Measurements from ENCODE around the gene ZBTB46. TPM values are rescaled to one million over a fixed set of nuclear protein-coding genes. Genes with fewer than 3 reads are reported as not detected.

Gene ZBTB46
- total RNA-seq, 1 experiment from 2014 or later = 2.5 TPM

GRCh38 chr20:63750807-63751470 is 80.1 kb downstream of the ZBTB46 start:
- no peak for TF ChIP-seq CTCF (IDR thresholded peaks at IDR 0.05; ENCODE audit: unreplicated experiment)
- CTCF ChIA-PET = interaction anchor here (1.3 kb wide), 1 partner anchor 9 kb away, joined by 3 read pairs; no protein-coding TSS in a partner anchor
- intact Hi-C loops (cut with micrococcal nuclease; ENCODE audit: unreplicated experiment) = no loop called here

GRCh38 chr20:63749597-63750508 is 81.2 kb downstream of the ZBTB46 start:
- no peak overlapping the region for H3K4me3 Mint-ChIP-seq (ENCODE audit: low read depth, unreplicated experiment)
- no peak for DNase-seq
- CTCF ChIA-PET = interaction anchor here (1.3 kb wide), 1 partner anchor 8 kb away, joined by 3 read pairs; no protein-coding TSS in a partner anchor
- H3K9me3 Mint-ChIP-seq (ENCODE audit: low read depth, unreplicated experiment) = no peaks in the 10 kb centered on the region
- H3K4me1 Mint-ChIP-seq (ENCODE audit: low read depth, unreplicated experiment) = no peaks in the 10 kb centered on the region
- intact Hi-C loops (cut with micrococcal nuclease; ENCODE audit: unreplicated experiment) = no loop called here
- no peak overlapping the region for H3K27ac Mint-ChIP-seq (ENCODE audit: unreplicated experiment)
- no TSS peak for BruUV-seq (replicated peaks)
- H3K36me3 Mint-ChIP-seq (ENCODE audit: insufficient read depth, unreplicated experiment) = peaks cover 11% of the 10 kb centered on the region
- TF ChIP-seq CTCF (IDR thresholded peaks at IDR 0.05; ENCODE audit: unreplicated experiment) = no peak
- H3K27me3 Mint-ChIP-seq (ENCODE audit: unreplicated experiment) = peaks cover 5% of the 10 kb centered on the region

More at GRCh38 chr20:63750807-63751470, 80.1 kb downstream of the ZBTB46 start:
- Mint-ChIP-seq H3K4me1 (ENCODE audit: low read depth, unreplicated experiment) (no peaks in the 10 kb centered on the region), H3K4me3 (ENCODE audit: low read depth, unreplicated experiment) (no peak overlapping the region), H3K9me3 (ENCODE audit: low read depth, unreplicated experiment) (no peaks in the 10 kb centered on the region), H3K27me3 (ENCODE audit: unreplicated experiment) (peaks cover 14% of the 10 kb centered on the region), H3K27ac (ENCODE audit: unreplicated experiment) (no peak overlapping the region), H3K36me3 (ENCODE audit: insufficient read depth, unreplicated experiment) (peaks cover 9% of the 10 kb centered on the region)
- no TSS peak for BruUV-seq (replicated peaks)
- DNase-seq = no peak

- Mint-ChIP-seq H3K36me3 (ENCODE audit: insufficient read depth, unreplicated experiment) (peaks cover 18% of the 10 kb centered on the region), H3K4me1 (ENCODE audit: low read depth, unreplicated experiment) (no peaks in the 10 kb centered on the region), H3K27ac (ENCODE audit: unreplicated experiment) (no peak overlapping the region), H3K27me3 (ENCODE audit: unreplicated experiment) (no peaks in the 10 kb centered on the region), H3K4me3 (ENCODE audit: low read depth, unreplicated experiment) (no peak overlapping the region), H3K9me3 (ENCODE audit: low read depth, unreplicated experiment) (no peaks in the 10 kb centered on the region)
- DNase-seq = no peak
- intact Hi-C loops (cut with micrococcal nuclease; ENCODE audit: unreplicated experiment) = no loop called here
- TF ChIP-seq CTCF (IDR thresholded peaks at IDR 0.05; ENCODE audit: unreplicated experiment) = no peak
- CTCF ChIA-PET = no interaction called here
- no TSS peak for BruUV-seq (replicated peaks)
Measured at GRCh38 chr20:63748934-63749270, 82.2 kb downstream of the ZBTB46 start.

GRCh38 chr20:63748070-63748933 is 82.8 kb downstream of the ZBTB46 start:
- Mint-ChIP-seq H3K36me3 (ENCODE audit: insufficient read depth, unreplicated experiment) (peaks cover 24% of the 10 kb centered on the region), H3K9me3 (ENCODE audit: low read depth, unreplicated experiment) (no peaks in the 10 kb centered on the region), H3K27me3 (ENCODE audit: unreplicated experiment) (no peaks in the 10 kb centered on the region), H3K4me1 (ENCODE audit: low read depth, unreplicated experiment) (no peaks in the 10 kb centered on the region), H3K27ac (ENCODE audit: unreplicated experiment) (no peak overlapping the region), H3K4me3 (ENCODE audit: low read depth, unreplicated experiment) (no peak overlapping the region)
- TF ChIP-seq CTCF (IDR thresholded peaks at IDR 0.05; ENCODE audit: unreplicated experiment) = no peak
- CTCF ChIA-PET = no interaction called here
- intact Hi-C loops (cut with micrococcal nuclease; ENCODE audit: unreplicated experiment) = no loop called here
- DNase-seq = no peak
- no TSS peak for BruUV-seq (replicated peaks)

Measured in Calu3 (cell line).